HCT116 (cell line): ENCODE results near the gene STK17A.

Source experiments
- EZH2 ChIP-seq: fragments of 200-600 bp; sonication (generic); IDR thresholded peaks from 2 replicates; pipeline ENCODE4 v1.6.1; 2017; ENCODE audit warnings: antibody characterized with exemption, mixed run types
- POLR2AphosphoS5 ChIP-seq: IDR thresholded peaks from 2 replicates; pipeline ENCODE4 v1.6.1; 2011; ENCODE audit warnings: mild to moderate bottlenecking, low read depth, low read length, moderate library complexity
- RAD21 ChIP-seq: IDR thresholded peaks from 2 replicates; pipeline ENCODE4 v1.6.1; 2012; ENCODE audit warnings: low read depth, mild to moderate bottlenecking
- TF ChIP-seq, protein P1 (sequence below), 3 experiments: fragments of 200-600 bp in 1 of 3; sonication (generic) in 1 of 3; IDR thresholded peaks in 2 of 3; conservative IDR thresholded peaks in 1 of 3; 2 replicates each; pipeline ENCODE4 v1.5.1; 2012 to 2017; ENCODE audit warnings: low read depth in 2 of 3, low read length in 2 of 3, antibody characterized with exemption in 1 of 3, borderline replicate concordance in 1 of 3, control low read depth in 1 of 3, mild to moderate bottlenecking in 1 of 3, mixed read lengths in 1 of 3, mixed run types in 1 of 3, moderate library complexity in 1 of 3; ENCODE audit not compliant: insufficient read depth in 1 of 3
- TF ChIP-seq, protein P2 (sequence below): IDR thresholded peaks from 2 replicates; pipeline ENCODE4 v1.6.1; 2012
- TF ChIP-seq, protein P3 (sequence below): IDR thresholded peaks from 2 replicates; pipeline ENCODE4 v1.6.1; 2011; ENCODE audit warnings: mild to moderate bottlenecking, low read length, moderate library complexity; ENCODE audit not compliant: insufficient replicate concordance; ENCODE audit errors: extremely low read depth

DNA sequence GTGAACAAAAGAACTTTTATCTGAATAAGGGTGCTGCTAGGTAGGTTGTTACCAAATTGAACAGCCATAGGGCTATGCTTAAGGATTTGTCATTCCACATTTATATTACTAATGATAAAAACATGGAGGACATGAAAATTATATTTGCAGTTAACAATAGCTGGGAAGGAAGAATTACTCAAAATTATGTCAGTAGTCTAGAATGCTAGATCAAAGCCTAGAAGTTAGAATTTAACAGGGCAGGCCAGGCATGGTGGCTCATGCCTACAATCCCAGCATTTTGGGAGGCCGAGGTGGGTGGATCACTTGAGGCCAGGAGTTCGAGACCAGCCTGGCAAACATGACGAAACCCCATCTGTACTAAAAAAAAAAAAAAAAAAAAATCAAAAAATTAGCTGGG is 9.4 kb downstream of the STK17A start:
- TF ChIP-seq POLR2AphosphoS5, result no peak
- TF ChIP-seq EZH2, result no peak
- TF ChIP-seq RAD21, result no peak
- TF ChIP-seq, protein P1, sequence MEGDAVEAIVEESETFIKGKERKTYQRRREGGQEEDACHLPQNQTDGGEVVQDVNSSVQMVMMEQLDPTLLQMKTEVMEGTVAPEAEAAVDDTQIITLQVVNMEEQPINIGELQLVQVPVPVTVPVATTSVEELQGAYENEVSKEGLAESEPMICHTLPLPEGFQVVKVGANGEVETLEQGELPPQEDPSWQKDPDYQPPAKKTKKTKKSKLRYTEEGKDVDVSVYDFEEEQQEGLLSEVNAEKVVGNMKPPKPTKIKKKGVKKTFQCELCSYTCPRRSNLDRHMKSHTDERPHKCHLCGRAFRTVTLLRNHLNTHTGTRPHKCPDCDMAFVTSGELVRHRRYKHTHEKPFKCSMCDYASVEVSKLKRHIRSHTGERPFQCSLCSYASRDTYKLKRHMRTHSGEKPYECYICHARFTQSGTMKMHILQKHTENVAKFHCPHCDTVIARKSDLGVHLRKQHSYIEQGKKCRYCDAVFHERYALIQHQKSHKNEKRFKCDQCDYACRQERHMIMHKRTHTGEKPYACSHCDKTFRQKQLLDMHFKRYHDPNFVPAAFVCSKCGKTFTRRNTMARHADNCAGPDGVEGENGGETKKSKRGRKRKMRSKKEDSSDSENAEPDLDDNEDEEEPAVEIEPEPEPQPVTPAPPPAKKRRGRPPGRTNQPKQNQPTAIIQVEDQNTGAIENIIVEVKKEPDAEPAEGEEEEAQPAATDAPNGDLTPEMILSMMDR (IDR thresholded peaks at IDR 0.05 in 2 of 3, conservative IDR thresholded peaks at IDR 0.05 in 1 of 3; ENCODE audit: borderline replicate concordance in 1 of 3, insufficient read depth in 1 of 3, low read depth in 2 of 3, low read length in 2 of 3), result no peak
- TF ChIP-seq, protein P2, sequence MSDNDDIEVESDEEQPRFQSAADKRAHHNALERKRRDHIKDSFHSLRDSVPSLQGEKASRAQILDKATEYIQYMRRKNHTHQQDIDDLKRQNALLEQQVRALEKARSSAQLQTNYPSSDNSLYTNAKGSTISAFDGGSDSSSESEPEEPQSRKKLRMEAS, result no peak
- TF ChIP-seq, protein P3, sequence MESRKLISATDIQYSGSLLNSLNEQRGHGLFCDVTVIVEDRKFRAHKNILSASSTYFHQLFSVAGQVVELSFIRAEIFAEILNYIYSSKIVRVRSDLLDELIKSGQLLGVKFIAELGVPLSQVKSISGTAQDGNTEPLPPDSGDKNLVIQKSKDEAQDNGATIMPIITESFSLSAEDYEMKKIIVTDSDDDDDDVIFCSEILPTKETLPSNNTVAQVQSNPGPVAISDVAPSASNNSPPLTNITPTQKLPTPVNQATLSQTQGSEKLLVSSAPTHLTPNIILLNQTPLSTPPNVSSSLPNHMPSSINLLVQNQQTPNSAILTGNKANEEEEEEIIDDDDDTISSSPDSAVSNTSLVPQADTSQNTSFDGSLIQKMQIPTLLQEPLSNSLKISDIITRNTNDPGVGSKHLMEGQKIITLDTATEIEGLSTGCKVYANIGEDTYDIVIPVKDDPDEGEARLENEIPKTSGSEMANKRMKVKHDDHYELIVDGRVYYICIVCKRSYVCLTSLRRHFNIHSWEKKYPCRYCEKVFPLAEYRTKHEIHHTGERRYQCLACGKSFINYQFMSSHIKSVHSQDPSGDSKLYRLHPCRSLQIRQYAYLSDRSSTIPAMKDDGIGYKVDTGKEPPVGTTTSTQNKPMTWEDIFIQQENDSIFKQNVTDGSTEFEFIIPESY, result no peak
